NAMALWA (cell line): ENCODE data around the gene CARMIL1.

ENCODE experiments used
- DNase-seq: peaks from one replicate; pipeline ENCODE4 v3.0.0-alpha.2; 2015; ENCODE audit warnings: low spot score

Gene CARMIL1

GRCh38 chr6:25277386-25277785 lies 1.8 kb upstream of the CARMIL1 start:
- no peak for DNase-seq

DNA sequence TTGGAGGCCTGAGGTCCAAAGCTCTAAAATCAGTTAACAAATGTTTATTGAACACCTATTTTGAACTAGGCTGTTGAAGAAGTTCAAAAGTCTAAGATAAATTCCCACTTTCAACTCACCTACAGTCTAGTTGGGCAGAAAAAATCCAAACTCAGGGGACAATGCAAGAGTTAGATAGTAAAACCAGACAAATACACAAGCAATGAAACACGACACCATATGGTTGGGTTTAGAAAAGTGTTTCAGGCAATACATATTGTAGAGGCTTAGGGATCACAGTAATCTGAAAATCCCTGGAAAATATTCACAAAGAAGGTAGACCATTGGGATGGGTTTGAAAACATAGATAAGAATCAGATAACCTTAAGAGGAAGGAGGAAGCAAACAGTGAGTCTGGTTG lies 1.3 kb upstream of the CARMIL1 start:
- no peak for DNase-seq

DNA sequence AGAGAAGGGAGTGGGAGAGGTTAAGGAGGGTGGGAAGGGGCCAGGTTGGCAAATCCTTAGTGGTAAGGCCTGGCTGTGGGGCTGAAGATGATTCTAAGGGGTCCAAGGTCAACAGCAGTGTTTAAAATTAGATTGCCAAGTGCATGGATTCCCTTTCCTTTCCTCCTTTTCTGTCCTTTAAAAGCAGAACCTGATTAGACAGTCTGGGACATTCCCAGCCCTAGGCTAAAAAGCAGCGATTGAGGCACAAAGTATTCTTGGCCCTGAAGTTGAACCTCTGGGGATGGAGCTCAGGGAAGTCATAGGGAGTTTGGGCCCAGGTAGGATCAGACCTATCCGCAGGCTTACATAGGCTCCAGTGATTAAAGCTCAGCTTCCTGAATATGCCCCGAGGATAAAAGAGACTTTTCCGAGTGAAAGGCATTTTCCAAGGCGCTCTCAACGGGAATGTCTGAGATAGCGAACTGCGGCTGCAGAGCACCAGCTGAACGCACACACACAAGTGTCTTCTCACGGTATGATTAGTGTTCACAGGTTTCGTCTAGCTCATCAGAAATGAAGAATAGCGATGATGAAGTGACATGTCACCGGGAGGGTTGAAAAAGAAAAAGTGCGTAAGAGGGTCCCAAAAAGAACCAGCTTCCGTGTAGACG lies 787 bp upstream of the CARMIL1 start:
- DNase-seq = no peak

DNA sequence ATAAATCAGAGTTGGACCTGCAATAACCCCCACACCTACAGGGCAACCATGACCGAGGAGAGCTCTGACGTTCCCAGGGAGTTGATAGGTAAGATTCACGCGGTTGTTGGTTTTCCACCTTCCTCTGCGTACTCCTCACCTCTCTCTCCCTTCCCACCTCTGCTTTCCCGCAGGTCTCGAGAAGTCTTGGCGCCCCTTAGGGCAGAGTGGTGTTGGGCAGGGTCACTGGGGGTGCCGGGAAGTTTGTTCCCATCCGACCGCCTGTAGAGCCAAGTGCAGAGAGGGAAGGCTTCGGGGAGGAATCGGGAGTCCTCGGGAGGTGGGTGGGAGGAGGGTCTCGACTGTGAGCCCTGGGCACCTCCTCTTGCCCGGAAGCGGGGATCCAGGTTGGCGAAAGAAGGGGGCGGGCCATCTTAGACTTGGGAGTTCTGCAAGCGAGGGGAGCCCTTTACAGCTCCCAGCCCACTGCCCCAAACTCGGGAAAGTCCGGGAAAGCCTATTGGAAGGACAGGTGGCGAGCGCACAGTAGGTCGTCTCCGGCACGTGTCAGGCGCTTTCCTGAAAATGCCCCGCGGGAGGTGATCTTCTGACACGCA lies 672 bp downstream of the CARMIL1 start:
- DNase-seq = no peak

GRCh38 chr6:25280344-25281074 lies 1.3 kb downstream of the CARMIL1 start:
- peak; percentile 34 for DNase-seq

GRCh38 chr6:25286891-25287290 lies 7.7 kb downstream of the CARMIL1 start:
- no peak for DNase-seq

DNA sequence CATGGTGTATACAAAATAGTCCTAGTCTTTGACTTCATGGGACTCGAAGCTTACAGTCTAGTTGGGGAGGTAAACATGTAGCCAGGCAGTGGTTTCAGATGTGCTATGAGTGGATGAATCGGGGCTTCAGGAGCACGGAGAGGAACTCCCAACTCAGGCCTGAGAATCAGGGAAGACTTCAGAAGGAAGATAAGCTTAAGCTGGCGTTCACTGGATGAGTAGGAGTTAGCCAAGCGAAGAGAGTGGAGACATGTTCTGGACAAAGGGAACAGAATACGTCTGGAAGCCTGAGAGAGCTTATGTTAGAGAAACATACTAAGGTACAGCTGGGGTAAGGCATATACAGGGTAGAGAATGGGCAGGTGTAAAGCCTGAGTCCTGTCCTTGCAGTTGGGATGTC lies 8.8 kb downstream of the CARMIL1 start:
- no peak for DNase-seq

- DNase-seq = no peak
Observed at GRCh38 chr6:25288518-25288917, 9.3 kb downstream of the CARMIL1 start.

DNA sequence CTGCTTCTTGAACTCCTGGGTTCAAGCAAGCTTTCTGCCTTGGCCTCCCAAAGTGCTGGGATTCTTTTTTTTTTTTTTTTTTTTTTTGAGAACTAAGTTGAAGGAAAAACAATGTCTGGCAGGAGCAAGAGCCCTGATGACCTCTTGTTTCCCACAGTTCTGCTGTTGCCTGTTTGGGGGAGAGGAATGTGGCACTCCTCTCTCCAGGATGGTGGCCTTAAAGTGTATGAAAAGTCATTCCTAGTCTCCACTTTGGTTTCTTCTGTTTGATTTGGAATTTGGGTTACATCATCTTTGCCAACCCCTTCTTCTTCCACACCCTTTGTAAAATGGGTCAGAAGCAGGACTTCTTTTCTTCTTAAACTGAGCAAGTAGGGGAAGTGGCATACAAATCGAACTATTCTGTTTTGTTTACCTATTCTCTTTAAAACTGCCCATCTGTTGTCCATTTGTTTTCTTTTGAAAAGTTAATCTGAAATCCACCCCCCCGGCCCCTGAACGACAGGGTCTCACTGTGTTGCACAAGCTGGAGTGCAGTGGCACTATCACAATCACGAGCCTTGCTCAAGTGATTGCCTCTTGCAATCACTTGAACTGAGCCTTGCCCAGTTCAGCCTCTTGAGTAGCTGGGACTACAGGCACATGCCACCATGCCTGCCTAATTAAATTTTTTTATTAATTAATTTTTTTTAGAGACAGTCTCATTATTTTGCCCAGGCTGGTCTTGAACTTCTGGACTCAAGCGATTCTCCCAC lies 11.3 kb downstream of the CARMIL1 start:
- no peak for DNase-seq

- DNase-seq = no peak
Observed at GRCh38 chr6:25292384-25292783, 13.2 kb downstream of the CARMIL1 start.

DNA sequence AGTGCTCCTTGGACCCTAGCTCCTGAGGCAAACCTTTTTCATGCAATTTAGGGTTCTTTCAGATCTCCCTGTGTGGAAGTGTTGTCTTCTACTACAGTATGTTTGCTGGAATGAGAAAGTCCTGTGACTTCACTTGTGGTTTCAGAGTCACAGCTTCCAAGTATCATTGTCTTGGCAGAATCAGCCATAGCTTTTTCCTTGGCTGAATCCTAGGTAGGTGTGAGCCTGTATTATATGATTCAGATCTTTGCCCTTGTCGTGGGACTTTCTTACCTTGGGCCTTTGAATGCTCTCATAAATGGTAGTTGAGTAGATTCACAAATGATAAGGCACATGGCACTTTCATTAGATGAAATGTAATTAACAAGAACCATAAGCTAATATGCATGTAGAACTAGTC lies 16.5 kb downstream of the CARMIL1 start:
- DNase-seq = no peak

- no peak for DNase-seq
Observed at GRCh38 chr6:25296217-25296905, 17.2 kb downstream of the CARMIL1 start.

GRCh38 chr6:25297039-25297441 lies 17.9 kb downstream of the CARMIL1 start:
- no peak for DNase-seq

- no peak for DNase-seq
Observed at GRCh38 chr6:25297823-25298522, 18.8 kb downstream of the CARMIL1 start.

DNA sequence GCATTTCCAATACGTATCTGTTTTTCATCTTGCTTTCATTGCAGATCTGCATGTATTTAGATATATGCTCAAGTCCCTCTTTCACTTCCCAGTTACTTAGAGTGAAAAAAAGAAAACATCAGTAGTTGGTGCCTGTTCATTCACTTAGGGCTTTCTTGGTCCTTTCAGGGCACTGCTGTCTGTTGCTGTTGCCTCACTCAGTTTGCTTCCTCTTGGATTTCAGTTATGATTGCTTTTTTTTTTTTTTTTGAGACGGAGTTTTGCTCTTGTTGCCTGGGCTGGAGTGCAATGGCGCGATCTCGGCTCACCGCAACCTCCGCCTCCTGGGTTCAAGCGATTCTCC lies 19.3 kb downstream of the CARMIL1 start:
- DNase-seq = peak; percentile 42

GRCh38 chr6:25301362-25301761 lies 22.2 kb downstream of the CARMIL1 start:
- peak; percentile 74 for DNase-seq

DNA sequence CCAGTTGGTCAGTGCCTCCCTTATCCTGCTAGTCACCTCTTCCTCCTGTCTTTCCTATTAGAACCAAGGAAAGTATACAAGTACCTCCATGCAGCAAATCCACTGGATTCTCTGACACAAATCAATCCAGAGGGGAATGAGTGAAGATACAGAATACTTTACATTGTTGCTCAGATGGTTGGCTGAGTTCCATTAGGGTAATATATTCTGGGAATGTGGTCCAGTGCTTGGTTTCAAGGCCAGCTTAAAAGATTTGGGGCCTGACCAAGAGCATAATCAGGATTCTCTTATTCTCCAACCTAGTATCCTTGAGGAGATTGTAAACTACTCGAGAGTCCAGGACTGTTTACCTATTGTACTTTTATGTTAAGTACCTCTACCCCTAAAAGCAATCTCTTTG lies 23.0 kb downstream of the CARMIL1 start:
- no peak for DNase-seq

GRCh38 chr6:25302677-25303128 lies 23.5 kb downstream of the CARMIL1 start:
- DNase-seq = no peak

GRCh38 chr6:25303254-25303653 lies 24.1 kb downstream of the CARMIL1 start:
- DNase-seq = no peak

GRCh38 chr6:25306379-25306778 lies 27.2 kb downstream of the CARMIL1 start:
- no peak for DNase-seq

- no peak for DNase-seq
Observed at GRCh38 chr6:25307805-25308494, 28.8 kb downstream of the CARMIL1 start.
